OCI-LY1 (cell line): ENCODE measurements around the gene PXDN.

Experiments
- H2AFZ ChIP-seq: fragments of 200-600 bp; sonication (generic), shearing (Covaris generic); 2 replicates; pipeline ENCODE4 v1.6.0; 2014; ENCODE audit warnings: antibody characterized with exemption, mild to moderate bottlenecking, low read length
- H3F3A ChIP-seq: fragments of 200-600 bp; sonication (generic), shearing (Covaris generic); 2 replicates; pipeline ENCODE4 v1.6.0; 2014; ENCODE audit warnings: mild to moderate bottlenecking, antibody characterized with exemption, low read length, moderate library complexity; ENCODE audit not compliant: insufficient read depth
- H3K27ac ChIP-seq: fragments of 200-600 bp; sonication (generic); 2 replicates; pipeline ENCODE4 v1.5.1; 2014; ENCODE audit warnings: low read length, mixed run types, mild to moderate bottlenecking, low read depth; ENCODE audit not compliant: poor library complexity, severe bottlenecking
- H3K27me3 ChIP-seq: fragments of 200-600 bp; sonication (generic); 2 replicates; pipeline ENCODE4 v1.6.0; 2014; ENCODE audit warnings: antibody characterized with exemption, mild to moderate bottlenecking, low read length, moderate library complexity; ENCODE audit not compliant: insufficient read depth
- H3K36me3 ChIP-seq: fragments of 200-600 bp; sonication (generic); 2 replicates; pipeline ENCODE4 v1.6.1; 2014; ENCODE audit warnings: mild to moderate bottlenecking, antibody characterized with exemption, low read length, moderate library complexity, mixed read lengths; ENCODE audit not compliant: insufficient read depth
- H3K4me1 ChIP-seq: fragments of 200-600 bp; sonication (generic); 2 replicates; pipeline ENCODE4 v1.5.1; 2014; ENCODE audit warnings: mild to moderate bottlenecking, low read length, moderate library complexity; ENCODE audit not compliant: insufficient read depth, severe bottlenecking
- H3K4me2 ChIP-seq: fragments of 200-600 bp; sonication (generic), shearing (Covaris generic); 2 replicates; pipeline ENCODE4 v1.6.1; 2014; ENCODE audit warnings: low read length
- H3K4me3 ChIP-seq: fragments of 200-600 bp; sonication (generic); 2 replicates; pipeline ENCODE4 v1.5.1; 2014; ENCODE audit warnings: low read length, low read depth, mild to moderate bottlenecking, mixed read lengths; ENCODE audit not compliant: poor library complexity, severe bottlenecking
- H3K79me2 ChIP-seq: fragments of 200-600 bp; shearing (Covaris generic); 2 replicates; pipeline ENCODE4 v1.6.1; 2016; ENCODE audit warnings: mixed run types, low read length, mixed read lengths; ENCODE audit not compliant: insufficient read depth
- H3K9ac ChIP-seq: fragments of 200-600 bp; sonication (generic), shearing (Covaris generic); 2 replicates; pipeline ENCODE4 v1.6.1; 2014; ENCODE audit warnings: mild to moderate bottlenecking, low read length, mixed read lengths
- H3K9me2 ChIP-seq: fragments of 200-600 bp; sonication (generic), shearing (Covaris generic); 2 replicates; pipeline ENCODE4 v1.6.1; 2014; ENCODE audit warnings: low read depth, mild to moderate bottlenecking, low read length, mixed read lengths
- H3K9me3 ChIP-seq: fragments of 200-600 bp; shearing (Covaris generic); 2 replicates; pipeline ENCODE4 v1.6.1; 2014; ENCODE audit warnings: low read length, mixed read lengths
- H4K20me1 ChIP-seq: fragments of 200-600 bp; sonication (generic), shearing (Covaris generic); 2 replicates; pipeline ENCODE4 v1.6.0; 2016; ENCODE audit warnings: mild to moderate bottlenecking, low read length; ENCODE audit not compliant: insufficient read depth
- CTCF ChIP-seq: fragments of 200-600 bp; sonication (generic), shearing (Covaris generic); IDR thresholded peaks from 2 replicates; pipeline ENCODE4 v1.5.1; 2017; ENCODE audit warnings: mild to moderate bottlenecking, antibody characterized with exemption, low read length, moderate library complexity, mixed read lengths
- EZH2 ChIP-seq: fragments of 200-600 bp; sonication (generic), shearing (Covaris generic); IDR thresholded peaks from 2 replicates; pipeline ENCODE4 v1.8.0; 2017; ENCODE audit warnings: borderline replicate concordance, mixed run types, mild to moderate bottlenecking, antibody characterized with exemption, low read length, moderate library complexity, mixed read lengths

The PXDN gene

GRCh38 chr2:1618191-1618961 is 125.9 kb downstream of the PXDN start:
- Histone ChIP-seq H2AFZ (no peak overlapping the region), H3K9me3 (no peaks in the 10 kb centered on the region)
- TF ChIP-seq EZH2: no peak
- TF ChIP-seq CTCF: no peak

GRCh38 chr2:1617425-1618021 is 126.8 kb downstream of the PXDN start:
- H3K4me2 ChIP-seq: no peak overlapping the region
- no peaks in the 10 kb centered on the region for H3F3A ChIP-seq
- TF ChIP-seq EZH2 (no peak), CTCF (no peak)
- H3K27ac ChIP-seq: peak overlapping the region; percentile 14
- H4K20me1 ChIP-seq: no peaks in the 10 kb centered on the region
- H3K9me3 ChIP-seq: no peaks in the 10 kb centered on the region
- peaks cover 52% of the 10 kb centered on the region for H3K4me1 ChIP-seq
- H3K36me3 ChIP-seq: no peaks in the 10 kb centered on the region
- H2AFZ ChIP-seq: no peak overlapping the region
- no peaks in the 10 kb centered on the region for H3K27me3 ChIP-seq
- H3K79me2 ChIP-seq: no peaks in the 10 kb centered on the region
- H3K4me3 ChIP-seq: no peak overlapping the region
- H3K9ac ChIP-seq: no peak overlapping the region
- no peaks in the 10 kb centered on the region for H3K9me2 ChIP-seq

More at GRCh38 chr2:1618191-1618961, 125.9 kb downstream of the PXDN start:
- H3K4me3 ChIP-seq: no peak overlapping the region
- no peaks in the 10 kb centered on the region for H3K79me2 ChIP-seq
- H3K9ac ChIP-seq: no peak overlapping the region
- H3K27ac ChIP-seq: no peak overlapping the region
- H3K9me2 ChIP-seq: no peaks in the 10 kb centered on the region
- no peak overlapping the region for H3K4me2 ChIP-seq
- peaks cover 44% of the 10 kb centered on the region for H3K4me1 ChIP-seq
- no peaks in the 10 kb centered on the region for H4K20me1 ChIP-seq
- H3K27me3 ChIP-seq: no peaks in the 10 kb centered on the region
- no peaks in the 10 kb centered on the region for H3F3A ChIP-seq
- no peaks in the 10 kb centered on the region for H3K36me3 ChIP-seq

GRCh38 chr2:1614564-1614963 is 129.8 kb downstream of the PXDN start:
- Histone ChIP-seq H3K9ac (peak overlapping the region; percentile 49; the same call in 1 of the 2 replicates), H3F3A (no peaks in the 10 kb centered on the region), H3K27me3 (no peaks in the 10 kb centered on the region), H4K20me1 (no peaks in the 10 kb centered on the region), H2AFZ (no peak overlapping the region), H3K9me2 (no peaks in the 10 kb centered on the region), H3K79me2 (no peaks in the 10 kb centered on the region), H3K4me3 (peak overlapping the region; percentile 48), H3K4me1 (peaks cover 69% of the 10 kb centered on the region), H3K36me3 (no peaks in the 10 kb centered on the region), H3K27ac (peak overlapping the region; percentile 89), H3K9me3 (no peaks in the 10 kb centered on the region), H3K4me2 (peak overlapping the region; percentile 58)
- TF ChIP-seq EZH2: no peak
- no peak for TF ChIP-seq CTCF
